ENCODE measurements around the gene RIGI. TPM values are rescaled to one million over a fixed set of nuclear protein-coding genes. Genes with fewer than 3 reads are reported as not detected.

The RIGI gene
- total and polyA plus RNA-seq, 10 of the 15 experiments (the other 5 are each of a cell fraction or from before 2014, with no cell fraction given) = 5.3 to 15.2 (median 9.1) TPM

DNA sequence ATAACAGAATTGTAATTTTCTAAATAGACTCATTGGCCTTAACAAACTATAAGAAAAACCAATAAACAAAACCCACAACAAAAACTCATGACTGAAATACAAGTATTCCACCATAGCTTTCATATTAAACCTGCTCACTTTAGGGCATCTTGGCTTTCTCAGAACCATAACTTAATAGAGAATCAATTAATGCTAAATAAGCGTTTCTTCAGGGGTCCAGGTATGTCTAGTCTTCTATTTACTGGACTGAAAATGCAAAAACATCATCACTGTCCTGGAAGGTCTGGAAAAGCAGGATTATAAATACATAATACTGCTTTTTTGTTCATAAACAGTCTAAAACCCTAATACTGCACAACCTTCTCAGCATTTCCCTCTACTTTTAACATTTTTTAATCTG is 19.9 kb upstream of the RIGI start:
- in situ Hi-C loops (cut with MboI) = no loop called here
- intact Hi-C loops (cut with micrococcal nuclease; ENCODE audit: unreplicated experiment) = no loop called here
- ChIA-PET CTCF (interaction anchor here (1.2 to 3.8 kb wide), 5 partner anchors 10 to 166 kb away, joined by 3 to 22 read pairs (median 10); partner anchors contain the start of genes NDUFB6 and RIGI), POLR2A (interaction anchor here (1.0 kb wide), 1 partner anchor 24 kb away, joined by 3 read pairs; no protein-coding TSS in a partner anchor), RAD21 (ENCODE audit: unreplicated experiment) (no interaction called here), SMC1A (ENCODE audit: uncharacterized antibody, unreplicated experiment) (interaction anchor here (1.1 to 1.8 kb wide), 2 partner anchors 161 to 167 kb away, joined by 4 to 5 read pairs; partner anchors contain the start of gene ACO1)
- H3K4me2 ChIP-seq (ENCODE audit: control insufficient read depth, insufficient read depth) = no peak overlapping the region
- WGBS (ENCODE audit: insufficient coverage, insufficient replicate concordance, low lambda C conversion rate, missing lambda C conversion rate) = 89% methylated on average over 1 of the region's 1 CpG
- BruUV-seq (replicated peaks) = no TSS peak
- no peak overlapping the region for H3K9ac ChIP-seq (ENCODE audit: control insufficient read depth, insufficient read depth, low read length)
- H4K20me1 ChIP-seq (ENCODE audit: control insufficient read depth, insufficient read depth) = no peaks in the 10 kb centered on the region
- TF ChIP-seq, protein P1, sequence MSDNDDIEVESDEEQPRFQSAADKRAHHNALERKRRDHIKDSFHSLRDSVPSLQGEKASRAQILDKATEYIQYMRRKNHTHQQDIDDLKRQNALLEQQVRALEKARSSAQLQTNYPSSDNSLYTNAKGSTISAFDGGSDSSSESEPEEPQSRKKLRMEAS (IDR thresholded peaks at IDR 0.05; ENCODE audit: low read depth, low read length) = no peak
- no peak for TF ChIP-seq ZNF622 (IDR thresholded peaks at IDR 0.05)
- no peak for TF ChIP-seq ASH2L (IDR thresholded peaks at IDR 0.05; ENCODE audit: borderline replicate concordance, low read depth)
- no peak for TF ChIP-seq ZSCAN29 (IDR thresholded peaks at IDR 0.05)
- no peak for TF ChIP-seq LARP7 (IDR thresholded peaks at IDR 0.05)
- no peak for TF ChIP-seq NBN (IDR thresholded peaks at IDR 0.05)
- no peak for TF ChIP-seq TARDBP (IDR thresholded peaks at IDR 0.05; ENCODE audit: borderline replicate concordance)
- no peak for TF ChIP-seq TAF1 (IDR thresholded peaks at IDR 0.05; ENCODE audit: borderline replicate concordance, low read depth, low read length)
- TF ChIP-seq IKZF1 (conservative IDR thresholded peaks at IDR 0.05) = no peak
- TF ChIP-seq CTCF (IDR thresholded peaks at IDR 0.05 in 2 of 3, conservative IDR thresholded peaks at IDR 0.05 in 1 of 3; ENCODE audit: control insufficient read depth in 2 of 3, extremely low read depth in 1 of 3, insufficient read depth in 1 of 3, low read depth in 3 of 3, low read length in 3 of 3) = no peak
- TF ChIP-seq ETV6 (conservative IDR thresholded peaks at IDR 0.05 in 1 of 2, IDR thresholded peaks at IDR 0.05 in 1 of 2; ENCODE audit: borderline replicate concordance in 1 of 2, low read depth in 1 of 2) = no peak
- no peak for TF ChIP-seq E4F1 (IDR thresholded peaks at IDR 0.05; ENCODE audit: borderline replicate concordance, partially characterized antibody)
- no peak for TF ChIP-seq SMC3 (IDR thresholded peaks at IDR 0.05; ENCODE audit: borderline replicate concordance, low read length)
- TF ChIP-seq STAT3 (IDR thresholded peaks at IDR 0.05; ENCODE audit: low read depth, low read length) = no peak
- no peak for TF ChIP-seq SREBF1 (IDR thresholded peaks at IDR 0.05; ENCODE audit: low read length)
- no peak for TF ChIP-seq NR2F1 (conservative IDR thresholded peaks at IDR 0.05)
- no peak for TF ChIP-seq NR2C1 (IDR thresholded peaks at IDR 0.05)
- no peak for TF ChIP-seq CHD4 (IDR thresholded peaks at IDR 0.05)
- no peak for TF ChIP-seq PAX8 (IDR thresholded peaks at IDR 0.05)
- no peak overlapping the region for H2AFZ ChIP-seq (ENCODE audit: control insufficient read depth, low read depth, low read length)
- H3K9me3 ChIP-seq (replicated peaks; ENCODE audit: control insufficient read depth, insufficient read depth, low read length) = no peaks in the 10 kb centered on the region; the same call in 2 of the 3 replicates
- H3K27me3 ChIP-seq (replicated peaks in 1 of 2; ENCODE audit: control insufficient read depth in 2 of 2, insufficient read depth in 2 of 2, low read length in 1 of 2) = no peaks in the 10 kb centered on the region
- no peak for FAIRE-seq
- peaks cover 0 to 23% of the 10 kb centered on the region in 2 experiments; a peak in 2 of 4 replicates for H3K36me3 ChIP-seq (ENCODE audit: control insufficient read depth in 2 of 2, insufficient read depth in 2 of 2, low read length in 1 of 2)
- no peak overlapping the region for H3K4me3 ChIP-seq
- peaks cover 48% of the 10 kb centered on the region for H3K79me2 ChIP-seq (ENCODE audit: control insufficient read depth, insufficient read depth, low read length)
- no peak for ATAC-seq
- DNase-seq (ENCODE audit: low read depth, low spot score) = no peak
- no peaks in the 10 kb centered on the region for H3K4me1 ChIP-seq (ENCODE audit: control insufficient read depth, insufficient read depth, low read length)
- no peak overlapping the region for H3K27ac ChIP-seq (ENCODE audit: control insufficient read depth, insufficient read depth)

Measured in GM12878 (cell line).